HG02885 (cell line): ENCODE results near the gene SLC12A7.
"Not testable (repeated sequence)": the region's sequence is repeated elsewhere in the genome, so short reads cannot be mapped to it uniquely, and the experiment has no call there.

Experiments used
- ATAC-seq: cut with Tn5 transposase; IDR thresholded peaks from one replicate; pipeline ENCODE4 v1.9.1; 2021; ENCODE audit warnings: mild to moderate bottlenecking; ENCODE audit not compliant: unreplicated experiment, poor library complexity

Gene SLC12A7

GRCh38 chr5:1068204-1068894 lies 43.5 kb downstream of the SLC12A7 start:
- no peak for ATAC-seq

DNA sequence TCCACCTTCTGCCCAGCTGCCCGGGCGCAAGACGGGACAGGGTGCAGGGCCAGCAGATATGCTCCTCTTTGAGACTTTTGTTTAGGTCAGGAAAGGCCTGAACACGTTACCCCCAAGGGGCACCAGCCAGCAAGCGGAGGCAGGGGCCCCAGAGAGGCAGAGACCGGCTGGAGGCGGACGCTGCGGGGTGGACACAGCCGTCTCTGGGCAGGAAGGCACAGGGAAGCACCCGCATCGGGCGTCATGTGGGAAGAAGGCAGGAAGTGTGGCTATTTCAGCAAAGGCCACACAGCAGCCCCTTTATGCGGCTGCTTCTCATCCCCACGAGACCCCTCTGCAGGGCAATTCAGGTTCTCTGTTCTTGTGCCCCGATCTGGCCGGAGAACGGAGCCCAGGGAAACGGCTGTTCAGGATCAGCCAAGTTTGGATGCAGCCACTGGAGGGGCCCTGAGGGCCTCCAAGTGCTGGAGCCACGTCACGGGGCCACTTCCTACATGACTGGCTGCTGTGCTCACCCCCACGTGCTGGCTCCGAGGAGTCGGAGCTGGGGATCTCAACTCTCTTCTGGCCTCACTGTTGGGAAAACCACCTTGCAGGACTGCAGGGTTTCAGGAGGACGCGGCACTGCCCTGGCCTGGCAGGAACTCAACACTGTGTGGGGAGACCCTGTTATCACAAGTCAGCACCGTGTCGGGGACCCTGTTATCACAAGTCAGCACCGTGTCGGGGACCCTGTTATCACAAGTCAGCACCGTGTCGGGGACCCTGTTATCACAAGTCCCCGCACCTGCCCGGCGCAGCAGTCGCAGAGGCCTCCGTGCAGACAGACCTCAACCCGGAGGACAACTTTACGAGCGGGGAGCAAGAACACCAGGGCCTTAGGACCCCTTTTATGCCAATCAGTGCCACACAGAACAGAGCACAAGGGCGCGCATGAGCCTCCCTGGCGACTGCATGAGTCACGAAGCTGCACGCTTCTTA lies 44.4 kb downstream of the SLC12A7 start:
- ATAC-seq = no peak

DNA sequence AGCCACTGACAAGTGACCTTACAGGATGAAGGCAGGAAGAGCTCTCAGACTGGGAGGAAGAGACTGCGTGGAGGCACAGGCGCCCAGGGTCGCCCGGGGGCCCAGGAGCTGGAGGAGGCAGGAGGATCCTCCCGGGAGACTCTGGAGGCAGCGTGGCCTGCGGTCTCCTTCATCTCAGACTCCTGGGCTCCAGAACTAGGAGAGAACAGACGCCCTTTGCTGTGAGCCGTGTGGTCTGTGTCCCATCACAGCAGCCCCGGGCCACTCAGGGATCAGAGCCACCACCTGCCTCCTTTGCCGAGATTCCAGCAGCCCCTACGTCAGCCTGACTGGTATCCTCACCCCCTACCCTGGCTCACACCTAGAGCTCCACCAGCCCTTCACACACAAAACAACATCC lies 45.2 kb downstream of the SLC12A7 start:
- ATAC-seq = no peak

DNA sequence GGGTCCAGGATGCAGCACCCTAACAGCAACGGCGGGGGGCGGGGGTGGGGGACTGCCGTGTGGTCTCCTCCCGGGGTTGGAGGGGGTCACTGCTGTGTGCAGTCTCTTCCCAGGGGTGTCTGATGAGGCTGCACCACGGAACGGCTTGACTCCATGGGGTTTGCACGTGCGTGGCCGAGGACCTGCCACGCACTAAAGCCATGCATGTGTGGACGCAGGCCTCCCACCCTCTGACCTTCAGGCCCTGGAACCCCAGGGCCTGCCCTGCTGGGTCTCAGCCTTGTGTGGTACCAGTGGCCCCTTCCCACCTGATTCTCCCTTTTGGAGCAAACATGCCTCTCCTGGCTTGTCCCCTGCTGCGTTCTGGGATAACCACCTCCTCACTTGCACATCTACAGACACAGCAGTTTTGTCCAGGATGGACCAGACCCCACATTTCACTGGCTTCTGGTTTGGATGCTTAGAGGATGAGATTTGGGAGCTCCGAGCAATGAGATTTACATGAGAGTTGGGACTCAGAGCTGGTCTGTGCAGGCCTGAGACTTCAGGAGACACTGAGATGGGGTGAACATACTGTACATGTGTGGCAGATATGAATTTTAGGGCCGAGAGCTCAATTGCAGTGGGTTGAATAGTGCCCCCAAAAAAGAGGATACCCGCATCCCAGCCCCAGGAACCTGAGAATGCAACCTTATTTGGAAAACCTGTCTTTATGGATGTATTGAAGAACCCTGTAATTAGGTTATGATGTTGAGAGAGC lies 45.8 kb downstream of the SLC12A7 start:
- no peak for ATAC-seq

GRCh38 chr5:1065143-1065750 lies 46.6 kb downstream of the SLC12A7 start:
- no peak for ATAC-seq

DNA sequence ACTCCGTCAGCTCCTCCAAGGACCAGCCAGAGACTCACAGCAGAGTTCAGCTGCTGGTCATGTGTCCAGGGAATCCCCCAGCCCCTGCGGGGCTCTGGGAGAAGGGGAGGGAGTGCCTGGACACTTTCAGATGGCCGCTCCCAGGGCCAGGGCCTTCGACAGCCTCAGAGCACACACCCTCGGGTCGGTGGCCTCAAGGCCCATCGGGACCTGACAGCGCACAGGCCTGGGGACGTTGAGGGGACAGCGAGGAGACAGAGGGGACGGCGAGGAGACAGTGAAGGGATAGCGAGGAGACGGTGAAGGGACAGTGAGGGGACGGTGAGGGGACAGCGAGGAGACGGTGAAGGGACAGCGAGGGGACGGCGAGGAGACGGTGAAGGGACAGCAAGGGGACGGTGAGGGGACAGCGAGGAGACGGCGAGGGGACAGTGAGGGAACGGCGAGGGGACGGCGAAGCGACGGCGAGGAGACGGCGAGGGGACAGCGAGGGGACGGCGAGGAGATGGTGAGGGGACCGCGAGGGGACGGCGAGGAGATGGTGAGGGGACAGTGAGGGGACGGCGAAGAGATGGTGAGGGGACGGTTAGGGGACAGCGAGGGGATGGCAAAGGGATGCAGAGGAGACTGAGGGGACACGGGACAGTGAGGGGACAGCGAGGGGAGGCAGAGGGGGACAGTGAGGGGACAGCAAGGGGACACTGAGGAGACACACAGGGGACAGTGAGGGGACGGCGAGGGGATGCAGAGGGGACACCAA lies 47.3 kb downstream of the SLC12A7 start:
- ATAC-seq = no peak

GRCh38 chr5:1063661-1064382 lies 48.0 kb downstream of the SLC12A7 start:
- no peak for ATAC-seq

DNA sequence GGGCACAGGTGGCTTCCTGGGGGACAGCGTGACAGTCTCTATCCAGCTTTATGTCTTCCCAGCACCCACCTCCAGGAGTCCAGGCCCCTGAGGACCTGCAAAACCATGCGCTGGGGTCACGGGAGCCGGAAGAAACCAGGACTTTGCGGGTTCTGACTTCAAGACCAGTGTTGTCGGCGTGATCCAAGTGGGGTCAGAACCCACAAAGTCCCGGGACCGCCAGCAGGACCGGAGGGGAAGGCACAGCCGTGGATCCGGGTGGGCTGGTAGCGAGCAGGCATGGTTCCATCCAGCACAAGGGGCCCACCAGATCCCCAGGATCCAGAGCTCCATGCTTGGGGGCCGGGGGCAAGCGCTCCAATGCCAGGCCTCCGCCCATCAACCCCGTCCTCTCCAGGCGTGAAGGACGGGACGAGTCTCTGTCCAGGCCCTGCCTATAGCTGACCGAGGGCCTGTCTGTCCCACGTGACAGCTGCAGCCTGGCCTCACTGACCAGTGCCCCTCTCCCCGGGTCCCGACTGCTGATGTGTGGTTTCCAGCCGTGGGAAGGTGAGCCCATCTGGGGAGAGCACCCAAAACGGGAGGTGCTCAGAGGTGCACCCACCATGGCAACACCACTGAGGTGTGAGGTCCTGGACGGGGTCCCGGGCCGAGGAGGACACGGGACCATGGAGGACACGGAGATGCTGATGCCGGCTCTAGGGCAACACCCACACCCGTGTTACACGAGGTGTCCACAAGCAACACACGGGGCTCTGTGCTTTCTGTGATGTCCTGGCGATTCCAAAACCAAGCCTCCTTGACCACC lies 48.9 kb downstream of the SLC12A7 start:
- ATAC-seq = no peak

DNA sequence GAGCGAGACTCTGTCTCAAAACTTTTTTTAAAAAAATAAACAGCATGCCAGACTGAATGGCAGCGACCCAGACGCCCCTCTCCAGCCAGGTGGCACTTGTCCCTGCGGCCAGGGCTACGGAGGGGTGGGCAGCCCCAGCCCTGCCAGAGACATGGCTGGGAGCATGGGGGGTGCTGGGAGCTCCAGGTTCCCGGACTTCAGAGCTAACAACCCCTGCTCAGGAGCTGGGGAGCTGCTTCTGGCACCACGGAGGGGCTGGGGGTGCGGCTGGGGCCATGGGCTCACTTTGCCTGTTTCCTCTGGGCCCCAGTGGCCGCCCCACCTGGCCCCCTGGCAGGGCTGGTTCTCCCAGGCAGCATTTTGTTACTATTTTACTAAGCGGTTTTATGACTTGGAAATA lies 49.9 kb downstream of the SLC12A7 start:
- ATAC-seq = no peak

- ATAC-seq = not testable (repeated sequence)
These were observed 50.6 kb downstream of the SLC12A7 start for GRCh38 chr5:1061292-1061691.

GRCh38 chr5:1060535-1060981 lies 51.3 kb downstream of the SLC12A7 start:
- ATAC-seq = no peak

DNA sequence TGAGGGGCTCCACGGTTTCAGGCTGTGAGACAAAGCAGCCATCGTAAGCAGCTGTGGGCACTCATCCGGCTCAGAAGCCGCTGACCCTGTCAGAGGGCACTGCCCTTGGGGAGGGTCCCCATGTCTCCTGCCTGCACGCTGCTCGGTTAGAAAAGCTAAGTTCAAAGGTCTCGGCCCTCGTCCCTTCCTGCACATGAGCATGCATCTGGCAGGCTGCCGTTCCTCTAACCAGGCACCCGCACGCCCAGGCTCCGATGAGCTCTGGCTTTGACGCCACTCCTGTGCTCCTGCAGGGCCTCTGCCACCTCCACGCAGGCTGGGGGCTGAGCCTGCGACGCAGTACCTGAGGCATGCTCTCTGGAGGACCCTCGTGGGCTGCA lies 52.0 kb downstream of the SLC12A7 start:
- no peak for ATAC-seq

DNA sequence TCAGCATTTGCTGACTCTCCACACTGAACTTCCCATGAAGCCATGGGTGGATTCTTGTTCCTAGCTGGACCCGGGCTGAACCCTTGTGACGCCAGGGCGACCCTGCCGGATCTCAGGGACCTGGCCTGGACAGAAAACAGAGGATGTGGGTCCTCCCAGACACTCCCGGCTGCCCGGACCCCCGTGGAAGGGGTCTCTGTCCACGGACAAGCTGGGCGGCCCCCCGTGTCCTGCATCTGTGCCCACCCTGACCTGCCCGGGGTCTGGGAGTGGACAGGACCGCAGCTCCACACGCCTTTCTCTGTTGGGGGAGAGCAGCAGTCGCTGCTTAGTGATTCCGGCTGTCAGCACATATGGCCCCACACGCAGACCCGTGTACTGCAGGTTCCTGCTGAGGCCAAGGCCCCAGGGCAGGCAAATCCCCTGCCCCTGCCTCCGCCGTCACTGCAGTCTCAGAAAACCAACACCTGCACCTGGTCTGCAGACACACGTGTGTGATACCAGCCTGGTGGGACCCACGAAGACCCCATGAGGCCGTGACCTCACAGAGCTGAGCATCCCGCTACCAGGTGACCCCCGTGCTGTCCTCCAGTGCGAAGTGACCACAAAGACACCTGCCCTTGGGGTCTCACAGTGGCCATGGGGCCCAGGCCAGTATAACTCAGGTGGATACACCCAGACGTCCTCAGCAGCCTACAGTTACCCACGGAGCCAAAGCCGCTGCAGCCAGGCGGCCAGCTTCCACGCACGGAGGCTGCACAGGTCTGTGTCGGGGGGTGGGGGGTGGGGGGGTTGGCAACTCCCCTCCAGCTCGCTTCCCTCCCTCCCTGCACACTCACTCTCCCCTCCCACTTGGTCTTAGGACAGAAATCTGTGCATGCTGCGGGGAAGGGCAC lies 52.6 kb downstream of the SLC12A7 start:
- no peak for ATAC-seq

DNA sequence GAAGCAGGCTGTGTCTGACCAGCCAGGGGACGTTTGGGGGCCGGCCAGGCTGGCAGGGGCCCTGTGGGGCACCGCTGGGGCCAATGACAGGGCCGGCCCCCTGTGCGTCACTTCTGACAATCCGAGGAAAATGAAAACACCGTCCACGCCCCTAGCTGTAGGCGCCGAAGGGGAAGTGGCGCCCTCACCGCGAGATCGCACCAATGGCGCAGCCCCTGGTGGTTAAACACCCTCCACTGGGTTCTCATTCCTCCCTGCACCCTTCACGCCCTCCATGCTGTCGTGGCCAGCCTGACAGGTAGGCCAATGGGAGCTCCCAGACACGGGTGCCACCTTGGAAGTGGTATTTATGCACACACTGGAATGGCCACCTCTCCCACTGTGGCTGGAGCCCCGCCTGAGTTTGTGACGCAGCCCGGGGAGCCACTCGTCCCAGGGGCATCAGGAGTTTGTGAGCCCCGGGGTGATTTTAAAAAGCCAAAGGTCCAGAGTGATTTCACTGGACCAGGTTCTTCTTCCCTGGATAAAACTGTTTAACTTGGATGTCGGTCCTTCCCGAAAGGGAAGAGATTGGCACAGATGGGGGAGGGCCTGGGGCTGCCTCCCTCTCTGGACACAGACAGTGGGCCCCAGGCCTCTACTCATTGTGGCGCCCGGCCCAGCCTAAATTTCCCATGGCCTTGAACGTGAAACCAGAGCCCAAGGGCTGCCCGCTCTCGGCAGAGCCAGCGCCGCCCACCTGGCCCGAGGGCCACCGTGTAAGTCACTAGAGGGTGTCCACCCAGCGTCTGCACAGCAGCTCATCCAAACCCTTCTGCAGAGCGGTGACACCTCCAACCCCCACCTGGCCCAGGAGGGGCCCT lies 53.5 kb downstream of the SLC12A7 start:
- ATAC-seq = no peak

- no peak for ATAC-seq
These were observed 54.3 kb downstream of the SLC12A7 start for GRCh38 chr5:1057485-1058082.
